Measurements from ENCODE around the gene PRPSAP1.

The PRPSAP1 gene

GRCh38 chr17:76397184-76397583 is 43.5 kb upstream of the PRPSAP1 start:
- DNase-seq (ENCODE audit: low read depth, low spot score), result no peak
- TF ChIP-seq CTCF (IDR thresholded peaks at IDR 0.05; ENCODE audit: low read depth, low read length), result peak; percentile 22
- no peak overlapping the region for H3K4me3 ChIP-seq (ENCODE audit: low read depth, low read length)
- in situ Hi-C loops (cut with HindIII; ENCODE audit: low sequenced_read_pairs), result no loop called here

GRCh38 chr17:76395980-76396379 is 42.3 kb upstream of the PRPSAP1 start:
- H3K4me3 ChIP-seq (ENCODE audit: low read depth, low read length), result no peak overlapping the region
- TF ChIP-seq CTCF (IDR thresholded peaks at IDR 0.05; ENCODE audit: low read depth, low read length), result no peak
- DNase-seq (ENCODE audit: low read depth, low spot score), result no peak
- in situ Hi-C loops (cut with HindIII; ENCODE audit: low sequenced_read_pairs), result no loop called here

GRCh38 chr17:76394166-76394565 is 40.5 kb upstream of the PRPSAP1 start:
- DNase-seq (ENCODE audit: low read depth, low spot score), result no peak
- no peak overlapping the region for H3K4me3 ChIP-seq (ENCODE audit: low read depth, low read length)
- in situ Hi-C loops (cut with HindIII; ENCODE audit: low sequenced_read_pairs), result no loop called here
- TF ChIP-seq CTCF (IDR thresholded peaks at IDR 0.05; ENCODE audit: low read depth, low read length), result no peak

- in situ Hi-C loops (cut with HindIII; ENCODE audit: low sequenced_read_pairs), result no loop called here
- DNase-seq (ENCODE audit: low read depth, low spot score), result no peak
- H3K4me3 ChIP-seq (ENCODE audit: low read depth, low read length), result no peak overlapping the region
- no peak for TF ChIP-seq CTCF (IDR thresholded peaks at IDR 0.05; ENCODE audit: low read depth, low read length)
These were observed 37.5 kb upstream of the PRPSAP1 start for GRCh38 chr17:76391200-76391715.

- no peak for DNase-seq (ENCODE audit: low read depth, low spot score)
- in situ Hi-C loops (cut with HindIII; ENCODE audit: low sequenced_read_pairs), result no loop called here
- TF ChIP-seq CTCF (IDR thresholded peaks at IDR 0.05; ENCODE audit: low read depth, low read length), result no peak
- no peak overlapping the region for H3K4me3 ChIP-seq (ENCODE audit: low read depth, low read length)
These were observed 36.3 kb upstream of the PRPSAP1 start for GRCh38 chr17:76390003-76390421.

GRCh38 chr17:76388966-76389888 is 35.5 kb upstream of the PRPSAP1 start:
- H3K4me3 ChIP-seq (ENCODE audit: low read depth, low read length), result no peak overlapping the region
- peak; percentile 22 for TF ChIP-seq CTCF (IDR thresholded peaks at IDR 0.05; ENCODE audit: low read depth, low read length)
- in situ Hi-C loops (cut with HindIII; ENCODE audit: low sequenced_read_pairs), result no loop called here
- DNase-seq (ENCODE audit: low read depth, low spot score), result no peak

Data from astrocyte of the spinal cord (primary cell).